WTC11 (cell line): Measurements from ENCODE around the gene TNS4. TPM values are rescaled to one million over a fixed set of nuclear protein-coding genes. Genes with fewer than 3 reads are reported as not detected.

ENCODE experiments used
- ATAC-seq: fragments of 200-7000 bp; cut with Tn5 transposase; 2 replicates; pipeline ENCODE4 v1.10.0; 2021; ENCODE audit warnings: mild to moderate bottlenecking, moderate library complexity
- CTCF ChIA-PET: fragments of 300-600 bp; sonication (Branson Sonifier 250); formaldehyde crosslinking; loops from one replicate; lab custom pipeline; 2021; ENCODE audit warnings: antibody characterized with exemption; lab: Charles Lee
- POLR2A ChIA-PET: fragments of 350-600 bp; sonication (Branson Sonifier 250); formaldehyde crosslinking; loops from one replicate; lab custom pipeline; 2021; ENCODE audit warnings: antibody characterized with exemption; lab: Charles Lee
- DNase-seq: peaks from one replicate; pipeline ENCODE4 v3.0.0; 2021; ENCODE audit warnings: low spot score
- H3K27ac Mint-ChIP-seq: 2 replicates; pipeline ENCODE4 v1.8.0; 2021; ENCODE audit warnings: mixed read lengths
- H3K27me3 Mint-ChIP-seq: 2 replicates; pipeline ENCODE4 v1.8.0; 2021; ENCODE audit warnings: low read depth, mild to moderate bottlenecking, moderate library complexity, mixed read lengths
- H3K36me3 Mint-ChIP-seq: 2 replicates; pipeline ENCODE4 v1.8.0; 2021; ENCODE audit warnings: mixed read lengths
- H3K4me1 Mint-ChIP-seq: 2 replicates; pipeline ENCODE4 v1.8.0; 2022; ENCODE audit warnings: mixed read lengths
- H3K4me3 Mint-ChIP-seq: 2 replicates; pipeline ENCODE4 v1.8.0; 2021; ENCODE audit warnings: mild to moderate bottlenecking, moderate library complexity, mixed read lengths
- H3K9me3 Mint-ChIP-seq: 2 replicates; pipeline ENCODE4 v1.8.0; 2021; ENCODE audit warnings: mixed read lengths
- FOXJ3 ChIP-seq: sonication (generic); formaldehyde crosslinking; IDR thresholded peaks from 2 replicates; pipeline ENCODE4 v1.9.0; 2021; ENCODE audit warnings: missing genetic modification reagents, mild to moderate bottlenecking, borderline replicate concordance
- FOXK1 ChIP-seq: sonication (generic); formaldehyde crosslinking; IDR thresholded peaks from 2 replicates; pipeline ENCODE4 v1.8.0; 2022; ENCODE audit warnings: mild to moderate bottlenecking, moderate library complexity, missing genetic modification reagents
- GRHL2 ChIP-seq: fragments of 250-450 bp; sonication (Bioruptor Pico); IDR thresholded peaks from 2 replicates; pipeline ENCODE4 v1.8.0; 2022; ENCODE audit warnings: mild to moderate bottlenecking, moderate library complexity; ENCODE audit not compliant: insufficient replicate concordance, severe bottlenecking
- GTF2I ChIP-seq: fragments of 250-450 bp; sonication (Bioruptor Pico); conservative IDR thresholded peaks from 2 replicates; pipeline ENCODE4 v1.4.0; 2021; ENCODE audit warnings: mild to moderate bottlenecking
- NFE2L1 ChIP-seq: sonication (generic); formaldehyde crosslinking; IDR thresholded peaks from 2 replicates; pipeline ENCODE4 v1.8.1; 2023; ENCODE audit warnings: missing genetic modification reagents
- RELA ChIP-seq: sonication (generic); formaldehyde crosslinking; IDR thresholded peaks from 2 replicates; pipeline ENCODE4 v1.8.1; 2022; ENCODE audit warnings: missing genetic modification reagents, mild to moderate bottlenecking, borderline replicate concordance
- SMAD3 ChIP-seq: sonication (generic); formaldehyde crosslinking; IDR thresholded peaks from 2 replicates; pipeline ENCODE4 v1.8.0; 2022; ENCODE audit warnings: missing genetic modification reagents, mild to moderate bottlenecking, borderline replicate concordance
- TP53 ChIP-seq: sonication (generic); formaldehyde crosslinking; IDR thresholded peaks from 2 replicates; pipeline ENCODE4 v1.8.1; 2023; ENCODE audit warnings: mild to moderate bottlenecking, missing genetic modification reagents
- ZNF121 ChIP-seq: sonication (generic); formaldehyde crosslinking; IDR thresholded peaks from 2 replicates; pipeline ENCODE4 v1.8.0; 2023; ENCODE audit warnings: missing genetic modification reagents
- ZNF232 ChIP-seq: sonication (generic); formaldehyde crosslinking; IDR thresholded peaks from 2 replicates; pipeline ENCODE4 v1.8.0; 2022; ENCODE audit warnings: mild to moderate bottlenecking, missing genetic modification reagents
- ZNF317 ChIP-seq: sonication (generic); formaldehyde crosslinking; IDR thresholded peaks from 2 replicates; pipeline ENCODE4 v1.8.1; 2023; ENCODE audit warnings: low read depth, mild to moderate bottlenecking, moderate library complexity, missing genetic modification reagents, borderline replicate concordance
- ZNF671 ChIP-seq: fragments of 250-450 bp; sonication (Bioruptor Pico); IDR thresholded peaks from 2 replicates; pipeline ENCODE4 v1.8.0; 2021; ENCODE audit warnings: mild to moderate bottlenecking
- total RNA-seq: library from RNA; stranded (reverse); gene quantifications from 3 replicates; pipeline ENCODE4 v1.2.3, GENCODE V29; 2021
- TF ChIP-seq, protein P1 (sequence below): sonication (generic); formaldehyde crosslinking; IDR thresholded peaks from 2 replicates; pipeline ENCODE4 v1.8.0; 2022; ENCODE audit warnings: mild to moderate bottlenecking, missing genetic modification reagents
- TF ChIP-seq, protein P2 (sequence below): sonication (generic); formaldehyde crosslinking; IDR thresholded peaks from 2 replicates; pipeline ENCODE4 v1.8.1; 2023; ENCODE audit warnings: mild to moderate bottlenecking, missing genetic modification reagents
- TF ChIP-seq, protein P3 (sequence below): fragments of 250-450 bp; sonication (Bioruptor Pico); IDR thresholded peaks from 2 replicates; pipeline ENCODE4 v2.1.2; 2022; ENCODE audit warnings: mild to moderate bottlenecking, moderate library complexity
- TF ChIP-seq, protein P4 (sequence below): fragments of 250-450 bp; sonication (Bioruptor Pico); IDR thresholded peaks from 2 replicates; pipeline ENCODE4 v1.8.0; 2021; ENCODE audit warnings: mild to moderate bottlenecking
- TF ChIP-seq, protein P5 (sequence below): sonication (generic); formaldehyde crosslinking; IDR thresholded peaks from 2 replicates; pipeline ENCODE4 v1.8.1; 2023; ENCODE audit warnings: mild to moderate bottlenecking, missing genetic modification reagents, moderate library complexity
- TF ChIP-seq, protein P6 (sequence below): sonication (generic); formaldehyde crosslinking; IDR thresholded peaks from 2 replicates; pipeline ENCODE4 v1.8.0; 2022; ENCODE audit warnings: mild to moderate bottlenecking, missing genetic modification reagents
- TF ChIP-seq, protein P7 (sequence below): fragments of 250-450 bp; sonication (Bioruptor Pico); IDR thresholded peaks from 2 replicates; pipeline ENCODE4 v1.9.0; 2021; ENCODE audit warnings: moderate library complexity, mild to moderate bottlenecking, inconsistent platforms, borderline replicate concordance
- TF ChIP-seq, protein P8 (sequence below): sonication (generic); formaldehyde crosslinking; IDR thresholded peaks from 2 replicates; pipeline ENCODE4 v1.8.1; 2022; ENCODE audit warnings: low read depth, missing genetic modification reagents, borderline replicate concordance
- TF ChIP-seq, protein P9 (sequence below): sonication (generic); formaldehyde crosslinking; IDR thresholded peaks from 2 replicates; pipeline ENCODE4 v1.8.1; 2022; ENCODE audit warnings: mild to moderate bottlenecking, moderate library complexity, missing genetic modification reagents

The TNS4 gene
- total RNA-seq, 1 experiment from 2014 or later = 0.87 TPM

DNA sequence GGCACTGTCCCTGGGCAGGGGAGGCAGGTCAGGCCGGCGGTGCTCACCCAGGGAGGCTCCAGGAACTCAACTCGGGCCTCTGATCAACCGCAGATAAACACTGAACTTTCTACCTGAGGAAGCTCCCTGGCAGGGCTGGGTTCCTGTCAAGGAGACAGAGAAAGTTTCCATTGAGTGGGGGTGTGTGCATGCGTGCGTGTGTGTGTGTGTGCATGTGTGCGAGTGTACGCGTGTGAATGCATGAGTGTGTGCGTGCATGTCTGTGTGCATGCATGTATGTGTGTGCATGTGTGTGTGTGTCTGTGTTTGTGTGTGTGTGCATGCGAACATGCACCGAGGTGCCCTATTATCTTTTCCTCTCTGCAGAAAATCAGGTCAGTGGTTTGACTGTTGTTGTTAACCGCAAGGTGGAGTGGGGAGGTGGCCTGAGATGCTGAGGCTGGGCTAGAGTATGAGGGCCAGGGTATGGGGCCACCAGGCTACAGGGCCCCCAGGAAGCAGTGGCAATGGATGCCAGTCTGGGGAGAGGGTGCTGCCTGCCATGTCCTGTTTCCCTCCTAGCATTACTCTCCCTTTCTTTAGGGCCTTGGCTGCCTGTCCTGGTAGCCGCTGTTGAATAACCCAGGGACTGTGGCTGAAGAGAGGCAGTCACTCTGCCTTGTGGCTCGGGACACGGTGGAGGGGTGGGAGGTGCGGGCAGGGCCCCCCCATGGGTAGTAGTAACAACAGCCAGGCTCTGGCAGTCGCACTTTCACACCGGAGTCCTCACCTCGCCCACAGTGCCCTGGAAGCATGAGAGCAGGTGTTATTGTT, 39.8 kb upstream of the TNS4 start:
- ChIA-PET CTCF (interaction anchor here (1.0 to 2.9 kb wide), 3 partner anchors 8 to 123 kb away, joined by 4 to 17 read pairs (median 8); partner anchors contain the start of gene TOP2A), POLR2A (no interaction called here)
- peaks cover 20% of the 10 kb centered on the region for H3K4me1 Mint-ChIP-seq
- no peaks in the 10 kb centered on the region; the same call in 1 of the 2 replicates for H3K27me3 Mint-ChIP-seq
- H3K36me3 Mint-ChIP-seq = no peaks in the 10 kb centered on the region
- ATAC-seq (no peak), DNase-seq (no peak)
- TF ChIP-seq FOXJ3 (CRISPR knock-in tag) (no peak), FOXK1 (CRISPR knock-in tag) (no peak), ZNF317 (no peak), GTF2I (CRISPR knock-in tag) (no peak)
- TF ChIP-seq, protein P1, sequence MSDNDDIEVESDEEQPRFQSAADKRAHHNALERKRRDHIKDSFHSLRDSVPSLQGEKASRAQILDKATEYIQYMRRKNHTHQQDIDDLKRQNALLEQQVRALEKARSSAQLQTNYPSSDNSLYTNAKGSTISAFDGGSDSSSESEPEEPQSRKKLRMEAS (CRISPR knock-in tag) = no peak
- TF ChIP-seq, protein P2, sequence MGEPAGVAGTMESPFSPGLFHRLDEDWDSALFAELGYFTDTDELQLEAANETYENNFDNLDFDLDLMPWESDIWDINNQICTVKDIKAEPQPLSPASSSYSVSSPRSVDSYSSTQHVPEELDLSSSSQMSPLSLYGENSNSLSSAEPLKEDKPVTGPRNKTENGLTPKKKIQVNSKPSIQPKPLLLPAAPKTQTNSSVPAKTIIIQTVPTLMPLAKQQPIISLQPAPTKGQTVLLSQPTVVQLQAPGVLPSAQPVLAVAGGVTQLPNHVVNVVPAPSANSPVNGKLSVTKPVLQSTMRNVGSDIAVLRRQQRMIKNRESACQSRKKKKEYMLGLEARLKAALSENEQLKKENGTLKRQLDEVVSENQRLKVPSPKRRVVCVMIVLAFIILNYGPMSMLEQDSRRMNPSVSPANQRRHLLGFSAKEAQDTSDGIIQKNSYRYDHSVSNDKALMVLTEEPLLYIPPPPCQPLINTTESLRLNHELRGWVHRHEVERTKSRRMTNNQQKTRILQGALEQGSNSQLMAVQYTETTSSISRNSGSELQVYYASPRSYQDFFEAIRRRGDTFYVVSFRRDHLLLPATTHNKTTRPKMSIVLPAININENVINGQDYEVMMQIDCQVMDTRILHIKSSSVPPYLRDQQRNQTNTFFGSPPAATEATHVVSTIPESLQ (CRISPR knock-in tag) = no peak
- TF ChIP-seq, protein P3, sequence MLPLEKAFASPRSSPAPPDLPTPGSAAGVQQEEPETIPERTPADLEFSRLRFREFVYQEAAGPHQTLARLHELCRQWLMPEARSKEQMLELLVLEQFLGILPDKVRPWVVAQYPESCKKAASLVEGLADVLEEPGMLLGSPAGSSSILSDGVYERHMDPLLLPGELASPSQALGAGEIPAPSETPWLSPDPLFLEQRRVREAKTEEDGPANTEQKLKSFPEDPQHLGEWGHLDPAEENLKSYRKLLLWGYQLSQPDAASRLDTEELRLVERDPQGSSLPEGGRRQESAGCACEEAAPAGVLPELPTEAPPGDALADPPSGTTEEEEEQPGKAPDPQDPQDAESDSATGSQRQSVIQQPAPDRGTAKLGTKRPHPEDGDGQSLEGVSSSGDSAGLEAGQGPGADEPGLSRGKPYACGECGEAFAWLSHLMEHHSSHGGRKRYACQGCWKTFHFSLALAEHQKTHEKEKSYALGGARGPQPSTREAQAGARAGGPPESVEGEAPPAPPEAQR (CRISPR knock-in tag) = no peak
- TF ChIP-seq, protein P4, sequence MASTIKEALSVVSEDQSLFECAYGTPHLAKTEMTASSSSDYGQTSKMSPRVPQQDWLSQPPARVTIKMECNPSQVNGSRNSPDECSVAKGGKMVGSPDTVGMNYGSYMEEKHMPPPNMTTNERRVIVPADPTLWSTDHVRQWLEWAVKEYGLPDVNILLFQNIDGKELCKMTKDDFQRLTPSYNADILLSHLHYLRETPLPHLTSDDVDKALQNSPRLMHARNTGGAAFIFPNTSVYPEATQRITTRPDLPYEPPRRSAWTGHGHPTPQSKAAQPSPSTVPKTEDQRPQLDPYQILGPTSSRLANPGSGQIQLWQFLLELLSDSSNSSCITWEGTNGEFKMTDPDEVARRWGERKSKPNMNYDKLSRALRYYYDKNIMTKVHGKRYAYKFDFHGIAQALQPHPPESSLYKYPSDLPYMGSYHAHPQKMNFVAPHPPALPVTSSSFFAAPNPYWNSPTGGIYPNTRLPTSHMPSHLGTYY (CRISPR knock-in tag) = no peak
- TF ChIP-seq, protein P5, sequence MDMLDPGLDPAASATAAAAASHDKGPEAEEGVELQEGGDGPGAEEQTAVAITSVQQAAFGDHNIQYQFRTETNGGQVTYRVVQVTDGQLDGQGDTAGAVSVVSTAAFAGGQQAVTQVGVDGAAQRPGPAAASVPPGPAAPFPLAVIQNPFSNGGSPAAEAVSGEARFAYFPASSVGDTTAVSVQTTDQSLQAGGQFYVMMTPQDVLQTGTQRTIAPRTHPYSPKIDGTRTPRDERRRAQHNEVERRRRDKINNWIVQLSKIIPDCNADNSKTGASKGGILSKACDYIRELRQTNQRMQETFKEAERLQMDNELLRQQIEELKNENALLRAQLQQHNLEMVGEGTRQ (CRISPR knock-in tag) = no peak
- H3K27ac Mint-ChIP-seq = peak overlapping the region; percentile 52
- no peaks in the 10 kb centered on the region for H3K9me3 Mint-ChIP-seq
- no peak overlapping the region for H3K4me3 Mint-ChIP-seq

DNA sequence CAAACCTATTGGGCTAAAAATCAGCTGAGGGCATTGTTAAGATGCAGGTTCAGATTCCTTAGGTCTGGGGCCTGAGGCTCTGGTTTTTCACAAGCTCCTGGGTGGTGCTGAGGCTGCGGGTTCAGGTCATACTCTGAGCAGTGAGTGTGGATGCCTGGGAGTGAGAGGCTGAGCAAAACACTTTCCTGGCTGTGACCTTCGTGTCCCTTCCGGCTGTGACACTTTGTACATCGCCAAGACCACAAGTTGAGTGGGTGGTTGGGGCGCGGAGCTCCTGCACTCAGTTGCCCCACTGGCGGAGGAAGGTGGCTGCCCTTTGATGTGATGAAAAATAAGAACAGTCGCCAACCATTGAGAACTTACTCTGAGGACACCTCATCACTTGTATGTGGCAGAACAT, 39.0 kb upstream of the TNS4 start:
- Mint-ChIP-seq H3K36me3 (no peaks in the 10 kb centered on the region), H3K4me1 (peaks cover 19% of the 10 kb centered on the region), H3K27me3 (no peaks in the 10 kb centered on the region; the same call in 1 of the 2 replicates), H3K9me3 (no peaks in the 10 kb centered on the region), H3K4me3 (no peak overlapping the region), H3K27ac (no peak overlapping the region)
- ChIA-PET POLR2A (no interaction called here), CTCF (interaction anchor here (1.0 to 9.6 kb wide), 10 partner anchors 8 to 174 kb away, joined by 3 to 127 read pairs (median 6); partner anchors contain the start of genes IGFBP4 and TOP2A)
- ATAC-seq (no peak), DNase-seq (no peak)
- no peak for TF ChIP-seq GRHL2 (CRISPR knock-in tag)
- TF ChIP-seq, protein P6, sequence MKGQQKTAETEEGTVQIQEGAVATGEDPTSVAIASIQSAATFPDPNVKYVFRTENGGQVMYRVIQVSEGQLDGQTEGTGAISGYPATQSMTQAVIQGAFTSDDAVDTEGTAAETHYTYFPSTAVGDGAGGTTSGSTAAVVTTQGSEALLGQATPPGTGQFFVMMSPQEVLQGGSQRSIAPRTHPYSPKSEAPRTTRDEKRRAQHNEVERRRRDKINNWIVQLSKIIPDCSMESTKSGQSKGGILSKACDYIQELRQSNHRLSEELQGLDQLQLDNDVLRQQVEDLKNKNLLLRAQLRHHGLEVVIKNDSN (CRISPR knock-in tag) = no peak
- TF ChIP-seq ZNF121 = no peak
- TF ChIP-seq ZNF671 = no peak
- TF ChIP-seq ZNF232 (CRISPR knock-in tag) = no peak
- TF ChIP-seq, protein P5 (CRISPR knock-in tag) = no peak
- TF ChIP-seq, protein P7, sequence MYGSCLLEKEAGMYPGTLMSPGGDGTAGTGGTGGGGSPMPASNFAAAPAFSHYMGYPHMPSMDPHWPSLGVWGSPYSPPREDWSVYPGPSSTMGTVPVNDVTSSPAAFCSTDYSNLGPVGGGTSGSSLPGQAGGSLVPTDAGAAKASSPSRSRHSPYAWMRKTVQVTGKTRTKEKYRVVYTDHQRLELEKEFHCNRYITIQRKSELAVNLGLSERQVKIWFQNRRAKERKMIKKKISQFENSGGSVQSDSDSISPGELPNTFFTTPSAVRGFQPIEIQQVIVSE (CRISPR knock-in tag) = no peak
- TF ChIP-seq NFE2L1 (CRISPR knock-in tag) = no peak
- no peak for TF ChIP-seq TP53 (CRISPR knock-in tag)
- no peak for TF ChIP-seq RELA (CRISPR knock-in tag)
- TF ChIP-seq, protein P8, sequence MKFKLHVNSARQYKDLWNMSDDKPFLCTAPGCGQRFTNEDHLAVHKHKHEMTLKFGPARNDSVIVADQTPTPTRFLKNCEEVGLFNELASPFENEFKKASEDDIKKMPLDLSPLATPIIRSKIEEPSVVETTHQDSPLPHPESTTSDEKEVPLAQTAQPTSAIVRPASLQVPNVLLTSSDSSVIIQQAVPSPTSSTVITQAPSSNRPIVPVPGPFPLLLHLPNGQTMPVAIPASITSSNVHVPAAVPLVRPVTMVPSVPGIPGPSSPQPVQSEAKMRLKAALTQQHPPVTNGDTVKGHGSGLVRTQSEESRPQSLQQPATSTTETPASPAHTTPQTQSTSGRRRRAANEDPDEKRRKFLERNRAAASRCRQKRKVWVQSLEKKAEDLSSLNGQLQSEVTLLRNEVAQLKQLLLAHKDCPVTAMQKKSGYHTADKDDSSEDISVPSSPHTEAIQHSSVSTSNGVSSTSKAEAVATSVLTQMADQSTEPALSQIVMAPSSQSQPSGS = no peak
- no peak for TF ChIP-seq SMAD3 (CRISPR knock-in tag)
- TF ChIP-seq, protein P9, sequence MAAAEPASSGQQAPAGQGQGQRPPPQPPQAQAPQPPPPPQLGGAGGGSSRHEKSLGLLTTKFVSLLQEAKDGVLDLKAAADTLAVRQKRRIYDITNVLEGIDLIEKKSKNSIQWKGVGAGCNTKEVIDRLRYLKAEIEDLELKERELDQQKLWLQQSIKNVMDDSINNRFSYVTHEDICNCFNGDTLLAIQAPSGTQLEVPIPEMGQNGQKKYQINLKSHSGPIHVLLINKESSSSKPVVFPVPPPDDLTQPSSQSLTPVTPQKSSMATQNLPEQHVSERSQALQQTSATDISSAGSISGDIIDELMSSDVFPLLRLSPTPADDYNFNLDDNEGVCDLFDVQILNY = no peak
